ENCODE measurements around the gene KRT32. TPM values are rescaled to one million over a fixed set of nuclear protein-coding genes. Genes with fewer than 3 reads are reported as not detected.
A peak's percentile ranks its signal among the peaks of the same experiment; 100 is the strongest.

Gene KRT32
- total RNA-seq: not detected in 2 replicates

DNA sequence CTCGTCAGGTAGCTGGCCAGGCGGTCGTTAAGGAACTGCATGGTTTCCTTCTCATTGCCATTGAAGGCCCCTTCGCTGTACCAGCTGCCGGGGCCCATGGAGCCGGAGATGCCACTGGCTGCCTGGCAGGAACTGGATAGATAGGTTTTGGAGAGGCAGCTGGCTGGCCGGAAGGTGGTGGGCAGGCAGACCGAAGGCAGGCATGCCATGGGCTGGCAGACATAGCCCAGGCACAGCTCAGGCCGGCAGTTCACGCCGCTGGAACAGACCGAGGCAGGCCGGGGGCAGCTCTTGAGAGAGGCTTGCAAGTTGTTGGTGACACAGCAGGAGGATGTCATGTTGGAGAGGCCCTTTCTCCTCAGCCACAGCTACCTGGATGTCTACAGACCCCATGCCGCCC lies at the start of gene KRT32:
Gene KRT32 (minus strand): TSS at position 399 of the 400 bp plus-strand sequence. CDS start 61 bp downstream, at position 338.
- DNase-seq (ENCODE audit: extremely low read depth, low read depth, low spot score): no peak

DNA sequence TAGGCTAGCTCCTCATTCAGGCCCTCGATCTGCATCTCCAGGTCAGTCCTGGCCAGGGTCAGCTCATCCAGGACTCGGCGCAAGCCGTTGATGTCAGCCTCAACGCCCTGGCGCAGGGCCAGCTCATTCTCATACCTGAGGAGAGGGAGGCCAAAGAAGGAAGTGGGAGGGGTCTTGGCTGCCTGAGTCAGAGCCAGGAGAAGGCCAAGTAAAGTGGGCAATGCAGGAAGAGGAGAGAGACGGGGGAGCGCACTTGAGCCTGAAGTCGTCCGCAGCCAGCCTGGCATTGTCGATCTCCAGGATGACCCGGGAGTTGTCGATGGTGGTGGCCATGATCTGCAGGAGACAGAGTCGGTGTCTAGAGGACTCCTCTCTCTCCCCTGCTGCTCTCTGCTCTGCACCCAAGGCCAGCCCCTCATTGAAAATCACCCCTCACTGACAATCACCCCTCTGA lies 49.7 kb upstream of the KRT32 start:
- DNase-seq (ENCODE audit: extremely low read depth, low read depth, low spot score): no peak

DNA sequence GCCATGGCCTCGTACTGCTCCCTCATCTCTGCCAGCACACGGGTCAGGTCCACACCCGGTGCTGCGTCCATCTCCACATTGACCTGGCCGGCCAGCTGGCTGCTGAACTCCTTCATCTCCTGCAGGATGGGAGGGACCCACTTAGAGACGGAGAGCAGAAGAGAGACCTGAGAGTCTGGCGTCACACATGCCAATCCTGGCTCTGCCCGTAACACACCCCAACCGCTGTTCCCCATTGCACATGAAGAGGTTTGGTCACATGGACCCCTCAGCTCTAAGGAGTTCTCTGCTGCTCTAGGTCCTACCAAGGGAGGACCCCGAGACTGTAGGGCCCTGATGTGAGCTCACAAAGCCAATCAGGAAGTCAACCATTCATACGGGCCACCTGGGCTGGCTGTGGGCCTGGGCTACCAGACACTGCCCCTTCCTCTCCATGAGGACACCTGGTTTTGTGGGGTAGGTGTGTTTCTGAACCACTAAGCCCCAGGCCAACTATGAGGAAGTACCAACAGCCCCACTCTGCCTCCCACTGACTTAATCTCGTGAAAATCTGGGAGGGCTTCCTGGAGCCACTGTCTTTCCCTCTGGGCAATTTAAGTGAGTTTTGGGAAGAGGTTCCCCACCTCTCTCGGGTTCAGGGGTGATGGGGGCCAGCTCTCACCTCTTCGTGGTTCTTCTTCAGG lies 49.1 kb upstream of the KRT32 start:
- DNase-seq (ENCODE audit: extremely low read depth, low read depth, low spot score): no peak

DNA sequence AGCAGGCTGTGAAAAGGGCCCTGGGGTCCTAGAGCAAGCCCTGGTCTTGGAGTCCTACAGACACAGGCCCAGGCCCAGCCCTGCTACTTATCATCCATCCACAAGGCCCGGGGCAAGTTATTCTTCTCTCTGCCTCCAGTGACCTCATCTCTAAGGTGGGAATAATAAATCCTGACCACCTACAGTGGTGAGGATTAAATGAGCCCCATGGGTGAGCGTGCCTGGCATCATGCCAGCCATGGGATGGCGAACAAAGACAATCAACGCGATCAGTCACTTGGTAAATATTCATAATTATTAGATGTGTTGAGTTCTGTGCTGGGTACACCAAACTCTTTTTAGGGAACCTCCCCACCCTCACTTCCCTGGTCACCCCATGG lies 46.0 kb upstream of the KRT32 start:
- no peak for DNase-seq (ENCODE audit: extremely low read depth, low read depth, low spot score)

DNA sequence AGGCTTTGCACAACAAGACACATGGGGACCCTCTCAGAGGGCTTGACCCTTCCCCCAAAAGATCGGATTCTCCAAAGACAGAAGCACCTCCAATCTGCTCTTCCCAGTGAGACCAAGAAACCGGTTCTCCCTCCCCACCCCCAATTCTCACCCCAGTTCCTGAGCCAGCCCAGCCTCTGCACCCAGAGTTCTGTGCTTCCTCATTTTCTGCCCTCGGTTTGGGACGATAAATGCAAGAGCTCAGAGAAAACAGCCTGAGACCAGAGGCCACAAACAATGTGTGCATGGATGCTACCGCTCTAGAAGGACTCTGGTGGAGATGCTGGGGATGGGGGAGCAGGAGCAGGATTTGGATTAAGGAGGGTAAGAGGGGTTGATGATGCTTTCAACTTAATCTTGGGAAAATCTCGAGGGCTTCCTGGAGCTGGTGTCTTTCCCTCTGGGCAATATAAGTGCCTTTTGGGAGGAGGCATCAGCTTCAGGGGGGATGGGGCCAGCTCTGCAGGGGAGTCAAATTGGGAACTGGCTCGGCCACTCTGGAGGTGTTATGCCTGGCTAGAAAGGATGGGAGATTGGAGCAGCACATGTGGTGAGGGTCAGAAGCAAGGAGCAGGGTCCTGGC lies 45.5 kb upstream of the KRT32 start:
- DNase-seq (ENCODE audit: extremely low read depth, low read depth, low spot score): no peak

DNA sequence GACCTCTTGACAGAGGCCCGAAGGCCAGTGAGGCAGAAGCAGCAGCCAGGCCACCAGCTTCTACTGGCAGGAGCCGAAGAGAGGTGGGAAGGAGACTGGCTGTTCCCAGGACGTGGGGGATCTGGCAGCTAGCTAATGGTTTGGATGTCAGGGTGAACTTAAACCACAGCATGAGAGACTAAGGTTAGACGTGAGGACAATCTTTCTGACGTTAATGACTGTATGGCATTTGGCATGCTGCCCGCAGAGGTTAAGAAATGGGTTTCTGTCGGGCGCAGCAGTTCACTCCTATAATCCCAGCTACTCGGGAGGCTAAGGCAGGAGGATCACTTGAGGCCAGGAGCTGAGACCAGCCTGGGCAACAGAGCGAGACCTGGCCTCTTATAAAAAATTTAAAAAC lies 44.5 kb upstream of the KRT32 start:
- DNase-seq (ENCODE audit: extremely low read depth, low read depth, low spot score): no peak

DNA sequence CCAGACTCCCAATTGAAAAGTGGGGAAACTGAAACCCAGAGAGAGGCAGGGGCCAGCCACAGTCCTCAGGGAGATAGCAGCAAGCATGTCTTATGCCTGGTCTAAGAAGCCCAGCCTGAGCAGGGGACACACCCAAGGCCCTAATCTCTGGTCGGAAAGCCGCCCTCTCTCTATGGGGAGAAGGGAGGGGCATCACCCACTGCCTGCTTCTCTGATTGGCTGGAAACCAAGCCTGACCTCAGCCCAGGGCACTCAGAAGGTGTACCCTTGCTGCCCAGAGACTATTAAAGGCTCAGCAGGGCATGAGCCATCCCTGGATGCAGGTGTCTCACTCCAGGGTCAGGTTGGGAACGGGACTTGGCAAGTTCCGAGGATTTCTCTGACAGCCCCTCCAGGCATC lies 43.9 kb upstream of the KRT32 start:
- no peak for DNase-seq (ENCODE audit: extremely low read depth, low read depth, low spot score)

DNA sequence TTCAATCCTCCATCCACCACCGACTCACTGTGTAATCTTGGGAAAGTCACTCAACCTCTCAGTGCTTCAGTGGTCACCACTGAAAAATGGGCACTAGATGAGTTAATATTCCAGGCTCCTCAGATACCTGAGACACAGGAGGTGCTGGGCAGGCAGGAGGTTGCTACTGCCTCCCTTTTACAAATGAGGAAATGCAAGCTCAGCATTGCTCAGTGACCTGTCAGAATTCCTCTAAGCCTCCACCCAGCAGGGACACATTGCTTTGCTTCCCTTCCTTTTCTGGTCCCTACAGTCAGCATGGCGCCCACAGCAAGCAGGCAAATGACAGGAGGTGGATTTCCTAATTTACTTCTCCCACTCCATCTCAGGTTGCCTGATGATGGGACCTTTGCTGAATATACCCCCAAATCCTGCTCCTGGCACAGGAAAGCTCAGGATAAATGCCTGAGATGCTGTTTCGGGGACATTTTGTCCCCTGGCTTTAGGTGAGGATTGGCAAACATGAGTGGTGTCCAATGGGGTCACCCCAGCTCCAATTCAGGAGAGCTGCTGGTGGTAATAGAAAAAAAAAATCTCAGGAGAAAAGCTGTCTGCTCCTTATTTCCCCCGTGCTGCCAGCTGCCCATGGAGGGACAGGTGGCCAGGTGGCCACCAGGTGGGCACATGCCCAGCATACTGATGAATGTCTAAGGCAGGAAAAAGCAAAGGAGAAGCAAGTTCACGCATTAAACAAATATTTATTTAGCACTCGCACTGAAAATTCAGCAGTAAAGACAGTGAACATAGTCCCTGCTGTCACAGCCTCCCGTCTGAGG lies 43.3 kb upstream of the KRT32 start:
- DNase-seq (ENCODE audit: extremely low read depth, low read depth, low spot score): no peak

DNA sequence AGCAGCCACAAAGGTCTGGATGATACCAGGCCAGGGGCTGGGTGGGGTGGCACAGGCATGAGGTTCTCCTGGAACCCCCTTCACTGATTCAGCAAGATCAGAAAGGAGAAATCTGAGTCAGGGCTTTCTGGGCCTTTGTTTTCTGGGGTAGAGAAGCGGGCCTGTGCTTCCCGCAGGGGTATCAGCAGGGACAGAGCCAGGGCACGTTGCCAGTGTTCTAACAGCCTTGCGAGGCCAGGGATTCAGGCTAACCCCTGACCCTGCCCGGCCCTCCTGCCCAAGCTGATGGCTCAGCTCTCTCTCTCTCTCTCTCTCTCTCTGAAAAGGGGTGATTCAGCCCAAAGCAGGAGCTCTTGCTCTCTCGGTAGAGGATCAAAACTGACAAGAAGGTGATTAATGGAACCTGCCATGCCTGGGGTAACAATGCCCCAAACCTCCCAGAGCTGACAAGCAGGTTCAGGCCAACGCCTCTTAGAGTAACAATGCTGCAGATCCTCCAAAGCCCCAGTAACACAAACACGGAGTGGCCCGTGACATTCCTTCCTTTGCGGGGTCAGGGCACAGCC lies 40.2 kb upstream of the KRT32 start:
- DNase-seq (ENCODE audit: extremely low read depth, low read depth, low spot score): no peak

DNA sequence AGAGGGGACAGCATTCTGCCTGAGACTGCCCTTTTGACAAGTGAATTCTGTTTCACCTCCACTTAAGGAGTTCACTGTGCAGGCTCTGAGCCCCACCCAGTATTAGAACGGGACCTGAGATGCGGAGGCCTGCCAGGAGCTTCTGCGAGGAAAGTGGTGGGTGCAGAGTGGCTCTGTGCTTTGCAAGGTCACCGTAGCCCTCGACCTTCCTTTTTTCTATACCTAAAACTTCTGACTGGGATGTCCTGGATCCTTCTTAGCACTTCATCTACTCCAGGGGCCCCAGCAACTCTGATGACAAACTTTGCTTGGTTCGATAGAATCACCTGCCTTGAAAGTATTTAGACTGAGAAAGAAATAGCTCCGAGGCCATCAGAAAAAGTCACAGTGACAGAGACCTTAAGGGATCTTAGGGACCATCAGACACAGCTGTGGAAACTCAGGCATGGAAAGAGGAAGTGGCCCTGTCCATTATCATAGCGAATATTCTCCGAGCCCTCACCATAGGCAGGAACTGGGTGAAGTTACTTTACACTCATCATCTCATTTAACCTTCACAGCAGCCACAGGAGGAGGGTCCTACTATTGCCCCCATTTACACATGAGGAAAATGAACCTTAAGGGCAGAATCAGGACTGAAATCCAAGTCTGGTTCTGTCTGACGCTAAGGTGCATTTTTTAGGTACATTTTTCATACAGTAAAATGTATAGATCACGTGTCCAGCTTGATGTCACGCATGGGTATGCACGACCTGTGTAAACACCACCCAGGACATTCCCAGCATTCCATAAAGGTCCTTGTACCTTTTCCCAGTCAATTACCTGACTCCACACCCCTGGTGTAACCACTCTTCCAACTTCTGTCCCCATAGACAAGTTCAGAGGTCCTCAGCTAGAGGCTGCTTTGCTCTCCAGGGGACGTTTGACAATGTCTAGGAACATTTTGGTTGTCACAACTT lies 38.9 kb upstream of the KRT32 start:
- DNase-seq (ENCODE audit: extremely low read depth, low read depth, low spot score): no peak

DNA sequence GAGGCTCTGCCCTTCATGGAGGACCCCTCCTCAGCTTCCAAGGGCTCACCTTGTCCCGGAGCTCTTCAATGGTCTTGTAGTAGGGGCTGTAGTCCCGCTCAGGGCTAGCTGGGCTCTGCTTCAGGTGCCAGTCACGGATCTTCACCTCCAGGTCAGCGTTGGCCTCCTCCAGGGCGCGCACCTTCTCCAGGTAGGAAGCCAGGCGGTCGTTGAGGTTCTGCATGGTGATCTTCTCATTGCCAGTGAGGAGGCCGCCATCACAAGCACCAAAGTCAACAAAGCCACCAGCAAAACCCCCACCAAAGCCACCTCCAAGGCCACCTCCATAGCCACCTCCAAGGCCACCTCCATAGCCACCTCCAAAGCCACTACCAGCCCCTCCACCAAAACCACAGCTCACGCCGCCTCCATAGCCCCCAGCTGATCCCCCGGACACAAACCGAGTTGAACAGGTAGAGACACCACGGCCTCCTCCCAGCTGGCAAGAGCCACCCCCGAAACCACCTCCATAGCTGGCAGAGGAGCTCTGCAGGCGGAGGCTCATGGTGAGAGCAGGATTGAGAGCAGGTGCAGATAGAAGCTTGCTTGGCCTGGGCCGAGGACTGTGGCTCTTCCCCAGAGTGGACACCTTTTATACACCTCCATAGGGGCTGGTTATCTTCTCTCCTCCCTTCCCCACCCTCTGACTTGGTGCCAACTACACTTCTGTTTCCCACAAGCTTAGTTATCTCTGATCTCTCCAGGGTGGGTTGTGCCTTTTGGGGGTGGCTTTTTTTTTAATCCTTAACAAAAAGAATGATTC lies 38.0 kb upstream of the KRT32 start, which contains the start of gene KRT13:
Gene KRT13 (minus strand): TSS at position 606 of the 802 bp plus-strand sequence. CDS start 62 bp downstream, at position 544.
- DNase-seq (ENCODE audit: extremely low read depth, low read depth, low spot score): no peak

DNA sequence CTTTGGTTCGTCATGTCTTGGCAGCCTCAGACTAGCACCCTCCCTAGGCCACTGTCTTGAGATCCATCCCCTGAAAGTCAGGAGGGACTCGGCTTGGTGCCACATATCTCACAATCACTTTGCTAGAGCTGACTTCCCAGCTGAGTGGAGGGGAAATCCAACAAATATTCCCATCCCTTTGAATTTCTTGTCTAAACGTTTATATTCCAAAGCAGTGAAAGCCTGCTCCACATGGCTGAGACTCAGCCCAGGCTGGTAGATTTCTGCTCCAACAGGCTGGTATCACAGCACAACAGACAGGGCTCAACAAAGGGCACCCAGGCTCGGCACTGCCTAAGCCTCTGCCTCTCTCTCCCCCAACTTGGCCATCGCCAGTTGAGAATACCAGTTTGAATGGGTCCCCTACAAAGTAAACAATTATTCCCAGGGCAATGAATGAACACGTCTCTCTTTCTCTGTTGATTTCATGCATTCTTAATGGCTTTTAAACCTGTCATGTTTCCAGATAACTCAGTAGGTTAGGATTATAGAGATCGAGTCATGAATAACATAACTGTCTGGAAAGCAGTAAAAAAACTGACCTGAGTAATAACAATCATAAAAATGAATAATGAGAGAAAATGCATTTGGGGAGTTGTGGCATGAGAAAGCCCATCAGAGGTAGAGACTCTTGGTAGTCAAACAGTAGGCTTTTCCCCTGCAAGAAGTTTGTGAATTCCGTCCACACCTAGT lies 37.2 kb upstream of the KRT32 start:
- DNase-seq (ENCODE audit: extremely low read depth, low read depth, low spot score): no peak

DNA sequence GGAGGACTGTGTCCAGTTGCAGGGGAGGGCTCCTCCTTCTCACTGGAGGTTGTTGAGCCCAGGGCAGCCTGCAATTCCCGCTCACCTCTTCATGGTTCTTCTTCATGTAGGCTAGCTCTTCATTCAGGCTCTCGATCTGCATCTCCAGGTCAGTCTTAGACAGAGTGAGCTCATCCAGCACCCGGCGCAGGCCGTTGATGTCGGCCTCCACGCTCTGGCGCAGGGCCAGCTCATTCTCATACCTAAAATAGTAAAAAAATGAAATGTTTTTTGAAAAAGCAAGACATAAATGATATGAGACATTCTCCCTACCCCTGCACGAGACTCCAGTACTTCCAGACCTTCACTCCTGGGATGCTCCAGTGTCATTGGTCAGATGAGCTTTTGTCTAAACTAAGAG lies 36.0 kb upstream of the KRT32 start:
- DNase-seq (ENCODE audit: extremely low read depth, low read depth, low spot score): no peak

DNA sequence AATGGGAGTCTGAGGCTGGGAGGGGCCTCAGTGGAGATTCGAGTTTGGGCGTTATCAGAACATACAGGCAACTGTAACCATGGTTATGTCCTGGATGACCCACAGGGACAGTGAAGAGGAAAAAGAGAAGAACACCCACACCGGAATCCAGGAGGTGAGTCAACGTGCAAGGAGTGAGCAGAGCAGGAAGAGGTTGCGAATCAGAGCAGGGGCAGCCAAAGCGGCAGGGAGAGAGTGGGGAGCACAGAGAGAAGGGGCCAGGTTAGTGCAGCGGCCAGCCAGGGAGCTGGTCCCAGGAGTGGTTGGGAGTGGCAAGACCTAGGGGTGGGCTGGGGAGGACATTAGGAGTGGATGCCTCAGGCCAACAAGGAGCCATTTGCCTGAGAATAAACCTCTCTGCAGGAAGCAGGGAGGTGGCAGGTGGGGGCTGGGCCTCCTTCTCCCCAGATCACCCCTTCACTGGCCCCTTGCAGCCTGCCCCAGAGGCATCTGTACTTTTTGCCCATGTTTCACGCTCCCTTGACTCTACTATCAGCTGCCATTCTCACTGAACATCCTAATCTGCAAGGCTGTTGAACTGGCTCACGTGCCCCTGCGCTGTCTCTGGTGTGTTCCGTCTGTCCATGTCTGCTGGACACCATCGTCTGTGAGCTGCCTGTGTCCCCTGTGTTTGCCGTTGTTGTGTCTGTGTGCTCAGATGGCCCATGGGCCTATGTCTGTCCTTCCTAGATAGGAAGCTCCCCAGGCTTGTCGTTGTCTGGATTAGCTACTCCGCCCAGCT lies 33.1 kb upstream of the KRT32 start:
- no peak for DNase-seq (ENCODE audit: extremely low read depth, low read depth, low spot score)

DNA sequence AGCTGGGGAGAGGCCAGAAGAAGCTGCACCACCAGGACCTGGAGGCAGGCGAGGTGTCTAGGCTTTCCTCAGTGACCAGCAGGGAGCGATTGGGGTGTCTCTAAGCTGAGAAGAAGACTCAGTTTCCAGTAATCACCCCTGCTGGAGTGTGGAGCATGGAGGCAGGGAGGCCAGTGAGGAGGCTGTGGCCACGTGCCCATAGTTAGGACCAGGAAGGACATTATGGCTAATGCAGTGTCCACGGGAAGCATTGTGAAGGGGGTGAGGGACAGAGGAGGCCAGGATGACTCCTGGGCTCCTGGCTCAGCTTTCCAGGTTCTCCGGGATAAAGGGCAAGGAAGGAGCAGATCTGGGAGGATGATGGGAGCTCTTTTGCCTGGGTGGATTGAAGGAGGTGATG lies 32.5 kb upstream of the KRT32 start:
- no peak for DNase-seq (ENCODE audit: extremely low read depth, low read depth, low spot score)

DNA sequence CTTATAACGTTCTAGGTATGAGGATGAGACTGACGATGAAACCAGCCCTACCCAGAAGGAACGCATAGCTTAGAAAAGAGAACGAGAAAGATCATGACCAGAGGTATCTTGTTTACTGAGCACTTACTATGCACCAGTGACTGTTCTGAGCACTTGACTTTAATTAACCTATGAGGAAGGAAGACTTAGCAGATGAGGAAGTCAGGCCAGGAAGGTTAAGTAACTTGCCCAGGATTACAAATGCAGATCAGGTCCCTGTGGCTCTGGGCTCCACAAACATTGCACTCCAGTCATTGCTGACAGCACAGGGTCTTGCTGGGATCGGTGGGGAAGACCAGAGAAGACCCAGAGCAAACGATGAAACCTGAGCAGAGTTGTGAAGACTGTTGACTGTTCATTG lies 31.1 kb upstream of the KRT32 start:
- no peak for DNase-seq (ENCODE audit: extremely low read depth, low read depth, low spot score)

DNA sequence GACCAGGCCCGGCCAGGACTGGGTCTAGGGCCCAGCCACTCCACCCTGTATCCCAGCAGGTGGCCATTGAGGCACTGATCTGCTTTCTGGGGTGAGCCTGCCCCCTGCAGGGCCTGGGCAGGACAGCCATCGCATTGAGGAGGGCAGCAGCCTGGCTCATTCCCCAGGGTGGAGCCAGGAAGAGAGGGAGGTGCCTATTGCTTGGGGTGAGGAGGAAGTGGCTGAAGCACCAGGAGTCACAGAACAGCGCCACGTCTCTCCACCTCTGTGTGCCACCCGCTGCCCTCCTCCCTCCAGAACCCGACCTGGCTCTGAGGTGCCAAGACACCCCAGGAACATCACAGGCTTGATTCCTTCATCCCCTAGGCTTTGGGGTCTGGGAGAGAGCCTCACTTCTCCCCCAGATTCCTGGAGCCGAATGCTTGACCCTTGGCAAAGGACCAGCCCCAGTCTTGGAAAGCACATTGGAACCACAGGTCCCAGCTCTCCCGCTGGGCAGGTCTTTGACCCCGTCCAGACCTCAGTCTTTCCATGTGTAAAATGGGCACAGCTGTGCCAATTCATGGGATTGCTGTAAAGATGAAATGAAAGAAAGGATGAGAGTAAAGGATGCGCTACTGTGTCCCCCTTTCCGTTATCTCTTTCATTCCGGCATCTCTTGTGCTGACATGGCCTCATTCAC lies 29.8 kb upstream of the KRT32 start:
- peak; percentile 31 for DNase-seq (ENCODE audit: extremely low read depth, low read depth, low spot score)
